ENCODE measurements around the gene FLNC.

The FLNC gene

DNA sequence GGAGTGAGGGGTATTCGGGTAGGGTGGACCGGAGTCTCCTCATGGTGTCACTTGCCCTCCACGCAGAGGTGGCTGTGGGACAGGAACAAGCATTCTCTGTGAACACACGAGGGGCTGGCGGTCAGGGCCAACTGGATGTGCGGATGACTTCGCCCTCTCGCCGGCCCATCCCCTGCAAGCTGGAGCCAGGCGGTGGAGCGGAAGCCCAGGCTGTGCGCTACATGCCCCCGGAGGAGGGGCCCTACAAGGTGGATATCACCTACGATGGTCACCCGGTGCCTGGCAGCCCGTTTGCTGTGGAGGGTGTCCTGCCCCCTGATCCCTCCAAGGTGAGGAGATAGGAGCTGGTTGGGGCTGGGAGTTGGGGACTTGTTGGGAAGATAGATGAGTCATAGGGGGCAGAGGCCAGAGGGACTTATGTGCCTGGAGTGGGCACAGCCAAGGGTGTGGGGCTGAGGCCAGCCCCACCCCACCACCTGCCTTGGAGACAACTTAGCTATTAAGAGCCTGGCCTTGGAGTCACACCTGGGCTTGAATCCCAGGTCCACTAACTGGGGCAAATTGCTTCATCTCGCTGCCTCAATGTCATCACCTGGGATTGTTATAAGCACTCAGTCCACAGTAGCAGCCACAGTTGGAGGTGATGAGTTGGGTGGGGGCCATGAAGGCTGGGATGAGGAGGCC is 13.9 kb downstream of the FLNC start:
- no peak for DNase-seq (ENCODE audit: low read depth)

DNA sequence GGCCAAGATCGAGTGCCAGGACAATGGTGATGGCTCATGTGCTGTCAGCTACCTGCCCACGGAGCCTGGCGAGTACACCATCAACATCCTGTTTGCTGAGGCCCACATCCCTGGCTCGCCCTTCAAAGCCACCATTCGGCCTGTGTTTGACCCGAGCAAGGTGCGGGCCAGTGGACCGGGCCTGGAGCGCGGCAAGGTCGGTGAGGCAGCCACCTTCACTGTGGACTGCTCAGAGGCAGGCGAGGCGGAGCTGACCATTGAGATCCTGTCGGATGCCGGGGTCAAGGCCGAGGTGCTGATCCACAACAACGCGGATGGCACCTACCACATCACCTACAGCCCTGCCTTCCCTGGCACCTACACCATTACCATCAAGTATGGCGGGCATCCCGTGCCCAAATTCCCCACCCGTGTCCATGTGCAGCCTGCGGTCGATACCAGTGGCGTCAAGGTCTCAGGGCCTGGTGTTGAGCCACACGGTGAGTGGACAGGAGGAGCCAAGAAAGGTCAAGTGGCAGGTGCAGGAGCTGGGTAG is 14.6 kb downstream of the FLNC start:
- DNase-seq (ENCODE audit: low read depth) = no peak

GRCh38 chr7:128845475-128845874 is 15.3 kb downstream of the FLNC start:
- DNase-seq (ENCODE audit: low read depth) = no peak

- DNase-seq (ENCODE audit: low read depth) = no peak
These were observed 15.8 kb downstream of the FLNC start for GRCh38 chr7:128845987-128846386.

DNA sequence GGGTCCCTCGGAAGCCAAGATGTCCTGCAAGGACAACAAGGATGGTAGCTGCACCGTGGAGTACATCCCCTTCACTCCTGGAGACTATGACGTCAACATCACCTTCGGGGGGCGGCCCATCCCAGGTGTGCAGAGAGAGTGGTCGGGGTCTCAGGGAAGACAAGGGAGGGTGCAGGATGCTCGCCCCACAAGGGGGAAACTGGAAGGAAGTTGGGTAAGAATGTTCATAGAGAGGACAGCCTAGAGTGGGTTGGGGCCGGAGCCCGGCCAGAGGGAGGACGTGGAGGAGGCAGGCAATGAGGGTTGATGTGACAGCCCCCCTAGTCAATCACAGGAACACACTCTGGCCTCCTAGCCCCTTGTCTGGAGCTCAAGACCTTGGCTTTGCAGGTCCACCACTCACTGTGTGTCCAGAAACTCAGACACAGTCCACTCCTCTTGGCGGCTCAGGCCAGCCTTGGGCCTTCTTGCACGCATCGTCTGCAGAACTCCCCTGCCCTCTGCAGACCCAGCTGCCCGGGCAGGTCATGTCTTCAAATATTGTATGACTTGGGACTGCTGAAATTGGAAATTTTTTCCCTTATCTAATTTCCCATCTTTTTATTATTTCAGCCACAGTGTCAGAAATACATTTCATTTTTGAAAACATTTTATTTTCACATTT is 16.7 kb downstream of the FLNC start:
- DNase-seq (ENCODE audit: low read depth) = no peak

- DNase-seq (ENCODE audit: low read depth) = no peak
These were observed 17.6 kb downstream of the FLNC start for GRCh38 chr7:128847721-128848211.

GRCh38 chr7:128848289-128849155 is 18.3 kb downstream of the FLNC start:
- DNase-seq (ENCODE audit: low read depth) = no peak

- DNase-seq (ENCODE audit: low read depth) = no peak
These were observed 18.9 kb downstream of the FLNC start for GRCh38 chr7:128849156-128849515.

DNA sequence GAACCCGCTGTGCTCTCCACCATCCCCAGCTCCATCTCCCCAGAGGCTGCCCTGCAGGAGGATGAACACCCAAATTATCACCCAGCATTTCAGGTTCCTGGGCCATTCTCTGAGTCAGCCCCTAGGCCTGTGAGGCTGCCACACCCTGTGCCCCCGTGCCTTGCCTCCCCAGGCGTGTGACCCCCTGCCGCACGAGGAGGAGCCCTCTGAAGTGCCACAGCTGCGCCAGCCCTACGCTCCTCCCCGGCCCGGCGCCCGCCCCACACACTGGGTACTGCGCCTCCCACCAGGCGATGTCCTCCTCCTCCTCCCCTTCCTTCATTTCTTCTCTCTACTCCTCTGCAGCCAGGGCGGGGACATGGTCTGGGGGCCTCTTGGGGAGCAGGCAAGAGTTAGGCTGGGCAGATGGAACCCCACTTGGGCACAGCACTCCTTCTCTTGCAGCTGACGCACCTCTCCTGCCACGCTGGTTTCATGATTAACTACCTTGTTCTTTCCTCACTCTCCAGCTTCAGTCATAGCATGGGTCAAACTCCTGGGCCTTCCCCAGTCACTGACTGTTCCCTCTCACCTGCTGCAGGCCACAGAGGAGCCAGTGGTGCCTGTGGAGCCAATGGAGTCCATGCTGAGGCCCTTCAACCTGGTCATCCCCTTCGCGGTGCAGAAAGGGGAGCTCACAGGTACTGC is 19.7 kb downstream of the FLNC start:
- DNase-seq (ENCODE audit: low read depth) = no peak

DNA sequence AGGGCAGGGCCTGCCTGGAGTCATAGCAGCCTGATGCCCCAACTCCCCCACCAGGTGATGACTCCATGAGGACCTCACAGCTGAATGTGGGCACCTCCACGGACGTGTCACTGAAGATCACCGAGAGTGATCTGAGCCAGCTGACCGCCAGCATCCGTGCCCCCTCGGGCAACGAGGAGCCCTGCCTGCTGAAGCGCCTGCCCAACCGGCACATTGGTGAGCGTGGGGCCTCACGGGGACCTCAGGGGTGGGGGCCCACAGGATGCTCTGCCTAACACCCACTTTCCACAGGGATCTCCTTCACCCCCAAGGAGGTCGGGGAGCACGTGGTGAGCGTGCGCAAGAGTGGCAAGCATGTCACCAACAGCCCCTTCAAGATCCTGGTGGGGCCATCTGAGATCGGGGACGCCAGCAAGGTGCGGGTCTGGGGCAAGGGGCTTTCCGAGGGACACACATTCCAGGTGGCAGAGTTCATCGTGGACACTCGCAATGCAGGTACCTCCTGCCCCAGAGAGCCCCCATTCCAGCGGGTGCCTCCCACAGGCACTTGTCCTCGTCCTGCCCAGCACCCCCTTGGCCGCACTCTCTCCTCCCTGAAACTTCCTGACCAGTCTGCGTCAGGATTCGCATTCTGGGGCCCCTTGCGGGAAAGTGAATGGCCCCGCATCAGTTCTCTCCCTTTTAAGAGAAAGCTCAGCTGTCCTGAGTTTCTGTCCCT is 22.5 kb downstream of the FLNC start:
- no peak for DNase-seq (ENCODE audit: low read depth)

DNA sequence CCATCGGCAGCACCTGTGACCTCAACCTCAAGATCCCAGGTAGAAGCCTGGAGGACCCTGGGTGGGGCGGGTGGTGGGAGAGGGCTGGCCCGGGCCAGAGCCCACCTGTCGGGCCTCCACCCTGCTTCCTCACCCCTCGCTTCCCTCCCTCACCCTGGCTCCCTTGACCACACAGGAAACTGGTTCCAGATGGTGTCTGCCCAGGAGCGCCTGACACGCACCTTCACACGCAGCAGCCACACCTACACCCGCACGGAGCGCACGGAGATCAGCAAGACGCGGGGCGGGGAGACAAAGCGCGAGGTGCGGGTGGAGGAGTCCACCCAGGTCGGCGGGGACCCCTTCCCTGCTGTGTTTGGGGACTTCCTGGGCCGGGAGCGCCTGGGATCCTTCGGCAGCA is 23.6 kb downstream of the FLNC start:
- DNase-seq (ENCODE audit: low read depth) = no peak

DNA sequence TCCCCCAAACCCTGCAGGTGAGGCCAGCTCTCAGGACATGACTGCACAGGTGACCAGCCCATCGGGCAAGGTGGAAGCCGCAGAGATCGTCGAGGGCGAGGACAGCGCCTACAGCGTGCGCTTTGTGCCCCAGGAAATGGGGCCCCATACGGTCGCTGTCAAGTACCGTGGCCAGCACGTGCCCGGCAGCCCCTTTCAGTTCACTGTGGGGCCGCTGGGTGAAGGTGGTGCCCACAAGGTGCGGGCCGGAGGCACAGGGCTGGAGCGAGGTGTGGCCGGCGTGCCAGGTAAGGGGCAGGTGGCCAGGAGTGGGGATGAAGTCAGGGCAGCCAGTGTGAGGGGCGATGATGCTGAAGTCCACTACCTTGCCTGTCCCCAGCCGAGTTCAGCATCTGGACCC is 24.2 kb downstream of the FLNC start:
- DNase-seq (ENCODE audit: low read depth) = no peak

GRCh38 chr7:128855559-128855958 is 25.4 kb downstream of the FLNC start:
- DNase-seq (ENCODE audit: low read depth) = no peak

GRCh38 chr7:128856001-128856718 is 26.0 kb downstream of the FLNC start:
- DNase-seq (ENCODE audit: low read depth) = no peak

- no peak for DNase-seq (ENCODE audit: low read depth)
These were observed 28.4 kb downstream of the FLNC start for GRCh38 chr7:128858380-128859231.

DNA sequence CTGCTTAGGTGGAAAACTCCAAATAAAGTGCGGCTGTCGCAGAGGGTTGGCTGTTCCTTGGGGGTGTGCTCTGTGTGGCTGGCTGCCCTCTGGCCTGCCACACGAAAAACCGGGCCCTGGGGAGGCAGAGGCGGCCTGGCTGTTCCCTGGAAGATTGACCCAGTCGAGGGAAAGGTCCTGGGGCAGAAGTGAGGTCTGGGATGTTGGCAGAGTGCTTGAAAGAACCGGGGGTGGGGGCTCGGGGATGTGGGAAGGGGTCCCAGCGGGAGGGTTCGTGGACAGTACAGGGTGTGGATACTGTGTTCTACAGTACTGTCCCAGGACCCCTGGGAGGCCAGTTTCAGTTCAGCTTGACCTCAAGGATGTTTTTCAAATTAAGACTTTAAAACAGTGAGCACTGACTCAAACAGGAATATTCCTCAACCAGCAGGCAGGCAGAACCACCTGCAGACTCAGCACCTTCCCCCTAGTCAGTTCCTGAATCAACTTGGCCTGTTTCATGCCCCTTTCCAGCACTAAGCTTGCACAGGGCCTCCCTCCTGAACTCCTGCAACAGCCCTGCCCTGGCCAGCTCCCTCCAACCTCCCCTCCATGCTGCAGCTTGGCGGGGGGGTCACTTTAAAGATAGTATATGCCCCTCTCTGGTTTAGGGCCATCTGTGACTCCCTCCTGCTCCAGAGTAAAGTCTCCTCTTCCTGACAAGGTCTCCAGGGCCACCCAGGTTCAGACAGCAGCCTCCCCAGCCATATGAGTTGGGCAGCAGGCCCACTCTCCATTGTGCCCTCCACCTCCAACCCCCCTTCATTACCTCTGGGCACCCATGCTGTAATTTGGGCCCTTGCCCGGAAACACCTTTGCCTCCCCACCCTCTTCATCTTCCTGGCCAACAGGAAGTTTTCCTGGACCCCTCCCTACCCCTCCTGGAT is 29.3 kb downstream of the FLNC start:
- DNase-seq (ENCODE audit: low read depth) = no peak

- DNase-seq (ENCODE audit: low read depth) = no peak
These were observed 30.2 kb downstream of the FLNC start for GRCh38 chr7:128860158-128861073.
